HG03066 (cell line): ENCODE results near the gene NOTO.
"Not testable (repeated sequence)": the region's sequence is repeated elsewhere in the genome, so short reads cannot be mapped to it uniquely, and the experiment has no call there.

Experiments
- ATAC-seq: cut with Tn5 transposase; IDR thresholded peaks from one replicate; pipeline ENCODE4 v1.9.1; 2021; ENCODE audit warnings: low read depth; ENCODE audit not compliant: unreplicated experiment

Gene NOTO

GRCh38 chr2:73202156-73203054, at the start of gene NOTO:
Gene NOTO, plus strand, starts transcription at chr2:73202574. Its CDS starts 93 bp downstream, at chr2:73202667.
- ATAC-seq: no peak

- no peak for ATAC-seq
Measured at GRCh38 chr2:73156539-73157124, 45.7 kb upstream of the NOTO start.

- ATAC-seq: no peak
Measured at GRCh38 chr2:73162856-73163391, 39.5 kb upstream of the NOTO start.

- peak; percentile 96 for ATAC-seq
Measured at GRCh38 chr2:73163483-73164367, 38.6 kb upstream of the NOTO start.

GRCh38 chr2:73165978-73166377, 36.4 kb upstream of the NOTO start:
- not testable (repeated sequence) for ATAC-seq

- ATAC-seq: not testable (repeated sequence)
Measured at GRCh38 chr2:73166813-73167212, 35.6 kb upstream of the NOTO start.

GRCh38 chr2:73168348-73168747, 34.0 kb upstream of the NOTO start:
- not testable (repeated sequence) for ATAC-seq

GRCh38 chr2:73170341-73170740, 32.0 kb upstream of the NOTO start:
- not testable (repeated sequence) for ATAC-seq

- no peak for ATAC-seq
Measured at GRCh38 chr2:73172963-73173362, 29.4 kb upstream of the NOTO start.

GRCh38 chr2:73173781-73174180, 28.6 kb upstream of the NOTO start:
- ATAC-seq: no peak

GRCh38 chr2:73174244-73174643, 28.1 kb upstream of the NOTO start:
- no peak for ATAC-seq

GRCh38 chr2:73174941-73175662, 27.3 kb upstream of the NOTO start:
- ATAC-seq: no peak

- ATAC-seq: no peak
Measured at GRCh38 chr2:73175663-73176204, 26.6 kb upstream of the NOTO start.

GRCh38 chr2:73176205-73176880, 26.0 kb upstream of the NOTO start:
- no peak for ATAC-seq

GRCh38 chr2:73176881-73177644, 25.3 kb upstream of the NOTO start:
- peak; percentile 82 for ATAC-seq

- peak; percentile 5 for ATAC-seq
Measured at GRCh38 chr2:73177645-73178255, 24.6 kb upstream of the NOTO start.

GRCh38 chr2:73185965-73186364, 16.4 kb upstream of the NOTO start:
- no peak for ATAC-seq

- ATAC-seq: no peak
Measured at GRCh38 chr2:73187549-73187948, 14.8 kb upstream of the NOTO start.
